Osteocyte (in vitro differentiated cells): ENCODE results near the gene TOR1A. TPM values are rescaled to one million over a fixed set of nuclear protein-coding genes. Genes with fewer than 3 reads are reported as not detected.
"Not testable (repeated sequence)": the region's sequence is repeated elsewhere in the genome, so short reads cannot be mapped to it uniquely, and the experiment has no call there.

Experiments
- DNase-seq: peaks from one replicate; pipeline ENCODE4 v3.0.0; 2021; ENCODE audit warnings: mixed read lengths; ENCODE audit not compliant: unreplicated experiment; ENCODE audit errors: extremely low spot score
- H3K27ac Mint-ChIP-seq: one replicate; pipeline ENCODE4 v1.8.0; 2021; ENCODE audit warnings: mild to moderate bottlenecking, mixed read lengths; ENCODE audit not compliant: unreplicated experiment
- H3K27me3 Mint-ChIP-seq: one replicate; pipeline ENCODE4 v1.8.0; 2021; ENCODE audit warnings: mixed read lengths; ENCODE audit not compliant: unreplicated experiment
- H3K36me3 Mint-ChIP-seq: one replicate; pipeline ENCODE4 v1.8.0; 2021; ENCODE audit warnings: mixed read lengths; ENCODE audit not compliant: unreplicated experiment
- H3K4me1 Mint-ChIP-seq: one replicate; pipeline ENCODE4 v1.8.0; 2021; ENCODE audit warnings: mixed read lengths; ENCODE audit not compliant: unreplicated experiment
- H3K4me3 Mint-ChIP-seq: one replicate; pipeline ENCODE4 v1.8.0; 2021; ENCODE audit warnings: mild to moderate bottlenecking, moderate library complexity, mixed read lengths; ENCODE audit not compliant: unreplicated experiment
- H3K9me3 Mint-ChIP-seq: one replicate; pipeline ENCODE4 v1.8.0; 2021; ENCODE audit warnings: mixed read lengths; ENCODE audit not compliant: unreplicated experiment
- CTCF ChIP-seq: fragments of 200-600 bp; sonication (generic); IDR thresholded peaks from 2 replicates; pipeline ENCODE4 v1.5.0; 2021; ENCODE audit warnings: antibody characterized with exemption, mild to moderate bottlenecking, moderate library complexity
- total RNA-seq: library from RNA; stranded (reverse); gene quantifications from 2 replicates; pipeline ENCODE4 v1.2.1, GENCODE V29; 2021

TOR1A gene
- total RNA-seq, 1 donor from 2014 or later: 46.1 TPM

DNA sequence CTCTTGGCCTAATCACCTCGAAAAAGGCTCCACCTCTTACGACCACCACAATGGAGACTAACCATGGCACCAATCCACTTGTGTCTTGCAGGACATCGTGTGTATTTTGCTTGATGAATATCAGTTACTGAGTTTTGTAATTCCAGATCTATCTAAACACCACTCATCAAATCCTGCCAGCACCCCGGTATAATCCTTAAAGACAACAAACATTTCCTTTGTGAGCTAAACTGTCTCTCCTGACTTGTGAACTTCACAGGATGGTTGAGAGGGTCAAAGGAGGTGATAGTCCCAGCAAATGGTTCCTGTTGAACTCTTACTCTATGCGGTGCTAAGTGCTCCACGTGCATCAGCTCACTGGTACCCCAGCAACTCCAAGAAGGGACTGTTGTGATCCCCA, 25.0 kb downstream of the TOR1A start:
- peaks cover 5% of the 10 kb centered on the region for H3K4me1 Mint-ChIP-seq
- H3K9me3 Mint-ChIP-seq: no peaks in the 10 kb centered on the region
- no peak overlapping the region for H3K4me3 Mint-ChIP-seq
- peaks cover 20% of the 10 kb centered on the region for H3K27me3 Mint-ChIP-seq
- DNase-seq: no peak
- no peaks in the 10 kb centered on the region for H3K36me3 Mint-ChIP-seq
- no peak for TF ChIP-seq CTCF
- H3K27ac Mint-ChIP-seq: no peak overlapping the region

DNA sequence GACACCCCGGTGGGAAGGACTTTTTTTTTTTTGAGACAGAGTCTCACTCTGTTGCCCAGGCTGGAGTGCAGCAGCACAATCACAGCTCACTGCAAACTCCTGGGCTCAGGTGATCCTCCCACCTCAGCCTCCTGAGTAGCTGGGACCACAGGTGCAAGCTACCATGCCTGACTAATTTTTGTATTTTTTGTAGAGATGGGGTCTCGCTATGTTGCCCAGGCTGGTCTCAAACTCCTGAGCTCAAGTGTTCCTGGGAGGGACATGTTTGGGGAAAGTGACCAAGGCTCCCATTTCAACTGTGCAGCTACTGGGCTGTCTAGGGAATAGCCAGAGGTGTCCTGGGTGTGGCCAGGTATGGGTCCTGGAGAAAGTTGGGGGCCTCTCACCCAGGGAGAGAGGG, 27.9 kb downstream of the TOR1A start:
- not testable (repeated sequence) for H3K4me3 Mint-ChIP-seq, H3K27ac Mint-ChIP-seq, H3K36me3 Mint-ChIP-seq, DNase-seq, H3K9me3 Mint-ChIP-seq, H3K4me1 Mint-ChIP-seq
- peaks cover 32% of the 10 kb centered on the region for H3K27me3 Mint-ChIP-seq

DNA sequence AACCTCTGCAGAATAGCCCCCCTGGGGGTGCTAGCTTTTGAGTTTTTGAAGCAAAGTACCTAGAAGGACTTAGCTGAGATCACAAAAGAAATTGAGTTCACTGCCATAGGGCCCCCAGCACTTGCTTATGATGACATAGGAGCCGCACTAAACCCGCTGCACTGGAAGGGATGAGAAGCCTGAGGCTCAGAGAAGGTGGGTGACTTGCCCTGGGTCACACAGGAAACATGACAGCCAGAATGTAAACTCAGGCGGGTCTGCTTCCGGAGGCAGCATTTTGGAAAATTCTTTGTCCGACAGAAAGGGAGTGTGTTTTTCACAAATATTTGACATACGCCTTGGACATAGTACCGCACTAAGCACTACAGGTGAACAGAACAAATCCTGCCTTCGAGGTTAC, 29.4 kb downstream of the TOR1A start:
- Mint-ChIP-seq H3K9me3 (no peaks in the 10 kb centered on the region), H3K4me3 (no peak overlapping the region), H3K27me3 (peaks cover 34% of the 10 kb centered on the region), H3K4me1 (peaks cover 3% of the 10 kb centered on the region), H3K36me3 (no peaks in the 10 kb centered on the region), H3K27ac (no peak overlapping the region)
- DNase-seq: no peak
- no peak for TF ChIP-seq CTCF

DNA sequence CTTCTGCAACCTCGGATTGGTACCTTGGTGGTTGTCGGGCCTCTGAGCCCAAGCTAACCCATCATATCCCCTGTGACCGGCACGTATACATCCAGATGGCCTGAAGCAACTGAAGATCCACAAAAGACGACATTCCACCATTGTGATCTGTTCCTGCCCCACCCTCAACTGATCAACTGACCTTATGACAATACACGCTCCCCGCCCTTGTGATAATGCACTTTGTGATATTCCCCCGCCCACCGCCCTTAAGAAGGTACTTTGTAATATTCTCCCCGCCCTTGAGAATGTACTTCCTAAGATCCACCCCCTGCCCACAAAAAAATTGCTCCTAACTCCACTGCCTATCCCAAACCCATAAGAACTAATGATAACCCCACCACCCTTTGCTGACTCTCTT, 37.5 kb downstream of the TOR1A start:
- TF ChIP-seq CTCF: no peak
- Mint-ChIP-seq H3K27me3 (peaks cover 28% of the 10 kb centered on the region), H3K36me3 (no peaks in the 10 kb centered on the region), H3K27ac (no peak overlapping the region), H3K9me3 (no peaks in the 10 kb centered on the region), H3K4me1 (peaks cover 3% of the 10 kb centered on the region), H3K4me3 (no peak overlapping the region)
- DNase-seq: no peak

- peaks cover 28% of the 10 kb centered on the region for H3K27me3 Mint-ChIP-seq
- H3K27ac Mint-ChIP-seq: no peak overlapping the region
- DNase-seq: no peak
- no peaks in the 10 kb centered on the region for H3K9me3 Mint-ChIP-seq
- peaks cover 3% of the 10 kb centered on the region for H3K4me1 Mint-ChIP-seq
- H3K4me3 Mint-ChIP-seq: no peak overlapping the region
- TF ChIP-seq CTCF: no peak
- H3K36me3 Mint-ChIP-seq: no peaks in the 10 kb centered on the region
Observed at GRCh38 chr9:129785866-129786265, 38.1 kb downstream of the TOR1A start.

- H3K4me1 Mint-ChIP-seq, H3K27ac Mint-ChIP-seq, H3K4me3 Mint-ChIP-seq, DNase-seq, H3K36me3 Mint-ChIP-seq, H3K9me3 Mint-ChIP-seq: not testable (repeated sequence)
- H3K27me3 Mint-ChIP-seq: peaks cover 30% of the 10 kb centered on the region
Observed at GRCh38 chr9:129784970-129785369, 39.0 kb downstream of the TOR1A start.
